ENCODE measurements around the gene ZNF629. TPM values are rescaled to one million over a fixed set of nuclear protein-coding genes. Genes with fewer than 3 reads are reported as not detected.

Gene ZNF629
- total and polyA plus RNA-seq, 12 donors = 7.9 to 27.0 (median 21.9) TPM

DNA sequence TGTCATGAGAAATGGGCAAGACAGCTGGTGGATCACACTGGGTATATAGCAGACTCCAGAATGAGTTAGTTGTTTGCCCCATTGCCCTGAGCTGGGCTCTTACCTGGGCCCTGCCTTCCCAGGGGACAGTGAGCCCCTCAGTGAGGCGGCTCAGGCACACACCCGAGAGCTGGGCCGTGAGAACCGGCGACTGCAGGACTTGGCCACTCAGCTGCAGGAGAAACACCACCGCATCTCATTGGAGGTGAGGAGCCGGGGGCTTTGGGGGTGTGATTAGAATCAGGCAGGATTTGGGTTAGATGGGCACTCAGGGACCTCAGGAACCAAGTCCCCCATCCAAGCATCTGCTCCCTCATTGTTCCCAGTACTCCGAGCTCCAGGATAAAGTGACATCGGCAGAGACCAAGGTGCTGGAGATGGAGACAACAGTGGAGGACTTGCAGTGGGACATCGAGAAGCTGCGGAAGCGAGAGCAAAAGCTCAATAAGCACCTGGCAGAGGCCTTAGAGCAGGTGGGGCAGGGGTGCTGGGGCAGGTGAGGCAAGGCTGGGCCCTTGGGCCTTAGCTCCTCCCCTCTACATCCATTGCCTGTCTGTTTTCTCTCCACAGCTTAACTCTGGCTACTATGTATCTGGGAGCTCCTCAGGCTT, 22.1 kb downstream of the ZNF629 start:
- DNase-seq = peak in 1 of 7 donors; percentile 9
- H3K9me3 ChIP-seq (replicated peaks in 1 of 3) = no peaks in the 10 kb centered on the region
- no peak overlapping the region for H3K4me3 ChIP-seq
- no peak overlapping the region for H3K27ac ChIP-seq
- no peaks in the 10 kb centered on the region for H3K27me3 ChIP-seq
- H3K4me1 ChIP-seq (replicated peaks in 1 of 2) = peaks cover 22 to 31% of the 10 kb centered on the region in 2 donors
- no peak for TF ChIP-seq POLR2A (IDR thresholded peaks at IDR 0.05)
- TF ChIP-seq, protein P1, sequence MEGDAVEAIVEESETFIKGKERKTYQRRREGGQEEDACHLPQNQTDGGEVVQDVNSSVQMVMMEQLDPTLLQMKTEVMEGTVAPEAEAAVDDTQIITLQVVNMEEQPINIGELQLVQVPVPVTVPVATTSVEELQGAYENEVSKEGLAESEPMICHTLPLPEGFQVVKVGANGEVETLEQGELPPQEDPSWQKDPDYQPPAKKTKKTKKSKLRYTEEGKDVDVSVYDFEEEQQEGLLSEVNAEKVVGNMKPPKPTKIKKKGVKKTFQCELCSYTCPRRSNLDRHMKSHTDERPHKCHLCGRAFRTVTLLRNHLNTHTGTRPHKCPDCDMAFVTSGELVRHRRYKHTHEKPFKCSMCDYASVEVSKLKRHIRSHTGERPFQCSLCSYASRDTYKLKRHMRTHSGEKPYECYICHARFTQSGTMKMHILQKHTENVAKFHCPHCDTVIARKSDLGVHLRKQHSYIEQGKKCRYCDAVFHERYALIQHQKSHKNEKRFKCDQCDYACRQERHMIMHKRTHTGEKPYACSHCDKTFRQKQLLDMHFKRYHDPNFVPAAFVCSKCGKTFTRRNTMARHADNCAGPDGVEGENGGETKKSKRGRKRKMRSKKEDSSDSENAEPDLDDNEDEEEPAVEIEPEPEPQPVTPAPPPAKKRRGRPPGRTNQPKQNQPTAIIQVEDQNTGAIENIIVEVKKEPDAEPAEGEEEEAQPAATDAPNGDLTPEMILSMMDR (IDR thresholded peaks at IDR 0.05) = no peak
- 84 to 89% (median 84%) methylated on average over 9 to 12 of the region's 12 CpGs for WGBS, 4 donors
- peaks cover 0 to 63% of the 10 kb centered on the region in 2 donors for H3K36me3 ChIP-seq (replicated peaks in 1 of 2)
- intact Hi-C loops (cut with DNase I) = no loop called here

DNA sequence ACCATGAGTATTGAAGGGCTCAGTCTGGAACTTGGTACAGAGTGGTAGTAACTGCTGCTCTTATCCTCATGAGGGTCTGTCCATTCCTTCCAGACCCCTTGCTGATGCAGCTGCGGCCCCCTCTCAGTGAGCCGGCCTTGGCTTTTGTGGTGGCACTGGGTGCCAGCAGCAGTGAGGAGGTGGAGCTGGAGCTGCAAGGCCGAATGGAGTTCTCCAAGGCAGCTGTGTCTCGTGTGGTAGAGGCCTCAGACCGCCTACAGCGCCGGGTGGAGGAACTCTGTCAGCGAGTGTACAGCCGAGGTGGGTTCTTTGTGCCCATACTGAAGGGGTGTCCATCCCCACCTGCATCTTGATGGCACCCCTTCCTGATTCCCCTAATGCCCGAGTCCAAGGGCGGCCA, 22.9 kb downstream of the ZNF629 start:
- H3K9me3 ChIP-seq (replicated peaks in 1 of 3) = no peaks in the 10 kb centered on the region
- no peaks in the 10 kb centered on the region for H3K27me3 ChIP-seq
- peak in 2 of 7 donors; percentile 14 to 19 for DNase-seq
- peak overlapping the region in 1 of 5 donors; percentile 92 for H3K27ac ChIP-seq
- no peak for TF ChIP-seq POLR2A (IDR thresholded peaks at IDR 0.05)
- TF ChIP-seq, protein P1 (IDR thresholded peaks at IDR 0.05) = no peak
- H3K4me3 ChIP-seq = no peak overlapping the region
- 50 to 56% (median 52%) methylated on average over 9 to 11 of the region's 11 CpGs for WGBS, 4 donors
- peaks cover 0 to 55% of the 10 kb centered on the region in 2 donors for H3K36me3 ChIP-seq (replicated peaks in 1 of 2)
- intact Hi-C loops (cut with DNase I) = no loop called here
- peaks cover 22 to 31% of the 10 kb centered on the region in 2 donors for H3K4me1 ChIP-seq (replicated peaks in 1 of 2)

DNA sequence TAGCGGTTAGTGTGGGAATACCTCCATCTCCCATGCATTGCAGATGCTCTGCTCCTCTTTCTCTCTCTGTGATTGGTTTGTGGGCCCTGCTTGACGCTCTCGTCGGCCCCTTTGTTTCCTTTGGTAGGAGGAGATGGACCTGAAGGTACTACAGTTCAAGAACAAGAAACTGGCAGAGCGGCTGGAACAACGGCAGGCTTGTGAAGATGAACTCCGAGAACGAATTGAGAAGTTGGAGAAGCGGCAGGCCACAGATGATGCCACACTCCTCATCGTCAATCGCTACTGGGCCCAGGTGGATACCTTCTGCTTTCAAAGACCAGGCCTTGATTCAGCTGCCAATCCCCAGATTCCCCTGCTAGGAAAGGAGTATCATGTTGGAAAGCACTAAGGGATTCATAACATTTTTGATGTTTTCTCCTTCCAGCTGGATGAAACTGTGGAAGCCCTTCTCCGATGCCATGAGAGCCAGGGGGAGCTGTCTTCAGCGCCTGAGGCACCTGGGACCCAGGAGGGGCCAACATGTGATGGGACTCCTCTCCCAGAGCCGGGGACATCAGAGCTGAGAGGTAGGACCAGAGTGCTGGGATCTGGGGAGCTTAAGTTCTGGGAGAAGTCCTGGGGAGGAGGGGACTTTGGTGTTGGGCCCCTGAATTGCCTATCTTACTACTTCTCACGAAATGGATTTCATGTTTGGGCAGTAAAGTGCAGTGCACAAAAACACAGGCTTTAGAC, 23.8 kb downstream of the ZNF629 start:
- peak overlapping the region in 4 of 5 donors; percentile 82 to 92 (median 89) for H3K27ac ChIP-seq
- H3K36me3 ChIP-seq (replicated peaks in 1 of 2) = peaks cover 0 to 46% of the 10 kb centered on the region in 2 donors
- peak overlapping the region in 3 of 4 donors; percentile 58 to 91 (median 75) for H3K4me3 ChIP-seq
- H3K27me3 ChIP-seq = no peaks in the 10 kb centered on the region
- H3K4me1 ChIP-seq (replicated peaks in 1 of 2) = peaks cover 22 to 31% of the 10 kb centered on the region in 2 donors
- peak in 1 of 7 donors; percentile 12 for DNase-seq
- TF ChIP-seq POLR2A (IDR thresholded peaks at IDR 0.05) = no peak
- TF ChIP-seq, protein P1 (IDR thresholded peaks at IDR 0.05) = no peak
- H3K9me3 ChIP-seq (replicated peaks in 1 of 3) = no peaks in the 10 kb centered on the region
- intact Hi-C loops (cut with DNase I) = no loop called here
- 43 to 56% (median 47%) methylated on average over 13 to 15 of the region's 15 CpGs for WGBS, 4 donors

Data from adrenal gland (tissue), 12 donors.